NCI-H2196 (cell line): Measurements from ENCODE around the gene UGT1A10.
"Not testable (repeated sequence)": the region's sequence is repeated elsewhere in the genome, so short reads cannot be mapped to it uniquely, and the experiment has no call there.

ENCODE experiments used
- DNase-seq: peaks from one replicate; lab custom pipeline; 2025; ENCODE audit not compliant: unreplicated experiment; lab: John Stamatoyannopoulos, UW

UGT1A10 gene

GRCh38 chr2:233736868-233737653 lies 100.8 kb downstream of the UGT1A10 start:
- not testable (repeated sequence) for DNase-seq

- no peak for DNase-seq
Measured at GRCh38 chr2:233740870-233741269, 104.6 kb downstream of the UGT1A10 start.

GRCh38 chr2:233743464-233744259 lies 107.4 kb downstream of the UGT1A10 start:
- no peak for DNase-seq

GRCh38 chr2:233745073-233745755 lies 109.0 kb downstream of the UGT1A10 start:
- no peak for DNase-seq

GRCh38 chr2:233745838-233746237 lies 109.6 kb downstream of the UGT1A10 start:
- DNase-seq, result not testable (repeated sequence)

GRCh38 chr2:233746475-233747282 lies 110.4 kb downstream of the UGT1A10 start:
- no peak for DNase-seq

GRCh38 chr2:233747283-233747544 lies 111.0 kb downstream of the UGT1A10 start:
- no peak for DNase-seq

GRCh38 chr2:233750689-233751088 lies 114.4 kb downstream of the UGT1A10 start:
- DNase-seq, result not testable (repeated sequence)

- not testable (repeated sequence) for DNase-seq
Measured at GRCh38 chr2:233751212-233752009, 115.2 kb downstream of the UGT1A10 start.

- no peak for DNase-seq
Measured at GRCh38 chr2:233754872-233755611, 118.8 kb downstream of the UGT1A10 start.

- DNase-seq, result no peak
Measured at GRCh38 chr2:233756429-233757081, 120.3 kb downstream of the UGT1A10 start.

- DNase-seq, result no peak
Measured at GRCh38 chr2:233758141-233758540, 121.9 kb downstream of the UGT1A10 start.

GRCh38 chr2:233758849-233759248 lies 122.6 kb downstream of the UGT1A10 start:
- no peak for DNase-seq

- no peak for DNase-seq
Measured at GRCh38 chr2:233760043-233760442, 123.8 kb downstream of the UGT1A10 start, which contains the start of gene UGT1A1. UGT1A1 (plus strand) TSS chr2:233760270; CDS start chr2:233760288, 18 bp downstream.

GRCh38 chr2:233761040-233761769 lies 125.0 kb downstream of the UGT1A10 start:
- DNase-seq, result no peak

- DNase-seq, result no peak
Measured at GRCh38 chr2:233764264-233764663, 128.0 kb downstream of the UGT1A10 start.

GRCh38 chr2:233764761-233765160 lies 128.5 kb downstream of the UGT1A10 start:
- DNase-seq, result no peak

GRCh38 chr2:233766416-233766815 lies 130.2 kb downstream of the UGT1A10 start:
- DNase-seq, result no peak
